GM10248 (cell line): ENCODE measurements around the gene CPNE4.

ENCODE experiments used
- CTCF ChIA-PET: fragments of 300-600 bp; sonication (Branson Sonifier 250); formaldehyde crosslinking; extraction: SDS; loops from one replicate; lab custom pipeline; 2021; ENCODE audit warnings: antibody characterized with exemption; lab: Yijun Ruan, JAX
- POLR2A ChIA-PET: fragments of 350-650 bp; sonication (Branson Sonifier 250); formaldehyde crosslinking; extraction: SDS; loops from one replicate; lab custom pipeline; 2020; ENCODE audit warnings: antibody characterized with exemption; lab: Yijun Ruan, JAX
- DNase-seq: peaks from one replicate; pipeline ENCODE4 v3.0.0; 2012; ENCODE audit errors: extremely low spot score
- TF ChIP-seq, protein P1 (sequence below): IDR thresholded peaks from 2 replicates; pipeline ENCODE4 v1.5.1; 2012; ENCODE audit warnings: mild to moderate bottlenecking, low read depth; ENCODE audit errors: extremely low read depth, missing control alignments, control extremely low read depth

The CPNE4 gene

DNA sequence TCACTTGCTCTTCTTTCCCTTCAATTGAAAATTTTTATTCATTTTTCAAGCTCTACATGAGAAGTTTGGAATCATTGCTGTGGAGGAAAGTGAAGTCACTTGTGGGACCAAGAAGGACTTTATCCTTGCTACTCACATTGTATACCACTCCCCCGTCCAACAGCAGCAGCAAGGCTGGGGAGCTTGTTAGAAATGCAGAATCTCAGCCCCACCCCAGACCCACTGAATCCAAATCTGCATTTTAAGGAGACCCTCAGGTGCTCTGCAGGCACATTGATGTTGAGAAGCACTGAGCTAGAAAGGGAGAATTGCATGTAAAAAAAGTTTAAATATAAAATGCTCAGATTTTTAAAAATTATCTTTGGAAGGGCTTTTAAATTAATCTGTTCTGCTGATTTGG is 329.7 kb downstream of the CPNE4 start:
- ChIA-PET CTCF (interaction anchor here (0.7 to 1.9 kb wide), 6 partner anchors 8 to 155 kb away, joined by 3 to 5 read pairs (median 3); no protein-coding TSS in a partner anchor), POLR2A (no interaction called here)
- TF ChIP-seq, protein P1, sequence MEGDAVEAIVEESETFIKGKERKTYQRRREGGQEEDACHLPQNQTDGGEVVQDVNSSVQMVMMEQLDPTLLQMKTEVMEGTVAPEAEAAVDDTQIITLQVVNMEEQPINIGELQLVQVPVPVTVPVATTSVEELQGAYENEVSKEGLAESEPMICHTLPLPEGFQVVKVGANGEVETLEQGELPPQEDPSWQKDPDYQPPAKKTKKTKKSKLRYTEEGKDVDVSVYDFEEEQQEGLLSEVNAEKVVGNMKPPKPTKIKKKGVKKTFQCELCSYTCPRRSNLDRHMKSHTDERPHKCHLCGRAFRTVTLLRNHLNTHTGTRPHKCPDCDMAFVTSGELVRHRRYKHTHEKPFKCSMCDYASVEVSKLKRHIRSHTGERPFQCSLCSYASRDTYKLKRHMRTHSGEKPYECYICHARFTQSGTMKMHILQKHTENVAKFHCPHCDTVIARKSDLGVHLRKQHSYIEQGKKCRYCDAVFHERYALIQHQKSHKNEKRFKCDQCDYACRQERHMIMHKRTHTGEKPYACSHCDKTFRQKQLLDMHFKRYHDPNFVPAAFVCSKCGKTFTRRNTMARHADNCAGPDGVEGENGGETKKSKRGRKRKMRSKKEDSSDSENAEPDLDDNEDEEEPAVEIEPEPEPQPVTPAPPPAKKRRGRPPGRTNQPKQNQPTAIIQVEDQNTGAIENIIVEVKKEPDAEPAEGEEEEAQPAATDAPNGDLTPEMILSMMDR: no peak
- DNase-seq: no peak

DNA sequence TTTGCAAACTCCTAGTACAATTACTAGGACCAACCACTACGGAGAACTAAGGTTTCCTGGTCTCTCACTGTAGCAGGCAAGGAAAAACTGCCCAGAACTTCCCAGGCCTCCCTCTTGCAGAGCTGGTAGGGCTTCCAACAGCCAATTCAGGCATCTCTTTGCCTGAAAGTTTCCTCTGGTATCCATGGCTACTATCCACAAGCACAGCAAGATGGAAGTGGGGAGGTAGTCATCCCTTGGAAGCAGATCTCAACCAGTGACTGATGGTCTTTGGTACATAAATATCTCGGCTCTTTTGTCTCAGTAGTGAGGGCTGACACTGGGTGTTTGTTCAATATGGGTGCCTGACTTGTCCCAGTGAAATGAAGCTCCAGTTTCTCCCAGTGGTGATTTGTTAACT is 330.7 kb downstream of the CPNE4 start:
- DNase-seq: no peak
- TF ChIP-seq, protein P1: no peak
- ChIA-PET POLR2A (no interaction called here), CTCF (interaction anchor here (0.8 to 1.9 kb wide), 3 partner anchors 18 to 154 kb away, joined by 3 to 5 read pairs (median 3); no protein-coding TSS in a partner anchor)

DNA sequence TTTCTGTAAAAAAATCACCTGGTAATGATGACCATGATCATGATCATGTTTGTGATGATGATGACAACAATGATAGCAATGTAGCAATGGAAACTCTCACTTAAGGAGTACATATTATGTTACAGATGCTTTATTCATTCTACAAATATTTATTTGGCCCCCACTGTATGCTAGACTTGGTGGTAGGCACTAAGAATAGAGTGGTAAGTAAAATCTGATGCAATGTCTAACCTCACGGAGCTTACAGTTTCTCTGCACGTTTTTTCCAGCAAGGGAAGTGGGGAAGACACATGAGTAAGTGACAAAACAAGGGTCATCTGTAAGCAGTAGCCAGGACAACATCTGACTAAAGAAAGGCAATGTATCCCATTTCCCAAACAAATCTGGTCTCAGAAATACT is 332.7 kb downstream of the CPNE4 start:
- ChIA-PET CTCF (interaction anchor here (1.1 to 1.4 kb wide), 3 partner anchors 8 to 93 kb away, joined by 3 to 4 read pairs (median 3); no protein-coding TSS in a partner anchor), POLR2A (interaction anchor here (0.6 kb wide), 1 partner anchor 768 kb away, joined by 4 read pairs; no protein-coding TSS in a partner anchor)
- TF ChIP-seq, protein P1: no peak
- DNase-seq: no peak

DNA sequence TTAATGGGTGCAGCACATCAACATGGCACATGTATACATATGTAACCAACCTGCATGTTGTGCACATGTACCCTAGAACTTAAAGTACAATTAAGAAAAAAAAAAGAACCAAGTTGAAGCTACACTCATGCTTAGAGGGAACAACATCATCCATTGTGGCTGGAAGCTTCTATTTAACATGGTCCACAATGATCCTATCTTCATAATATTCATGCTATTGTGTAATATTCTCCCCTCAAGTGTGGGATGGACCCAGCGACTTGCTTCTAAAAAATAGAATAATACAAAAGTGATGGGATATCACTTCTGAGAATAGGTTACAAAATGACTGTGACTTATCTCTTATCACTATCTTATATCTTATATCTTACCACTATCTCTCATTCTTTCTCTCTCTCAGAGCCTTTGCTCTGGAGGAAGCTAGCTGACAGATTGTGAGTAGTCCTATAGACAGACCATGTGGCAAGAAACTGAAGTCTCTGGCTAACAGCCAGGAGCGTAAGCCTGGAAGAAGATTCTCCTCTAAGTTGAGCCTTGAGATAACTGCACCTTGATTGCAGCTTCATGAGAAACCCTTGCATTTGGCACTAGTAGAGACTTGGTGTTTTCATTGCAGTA is 333.6 kb downstream of the CPNE4 start:
- DNase-seq: no peak
- ChIA-PET POLR2A (interaction anchor here (0.6 kb wide), 1 partner anchor 767 kb away, joined by 4 read pairs; no protein-coding TSS in a partner anchor), CTCF (interaction anchor here (1.1 to 1.4 kb wide), 3 partner anchors 9 to 94 kb away, joined by 3 to 4 read pairs (median 3); no protein-coding TSS in a partner anchor)
- TF ChIP-seq, protein P1: no peak

DNA sequence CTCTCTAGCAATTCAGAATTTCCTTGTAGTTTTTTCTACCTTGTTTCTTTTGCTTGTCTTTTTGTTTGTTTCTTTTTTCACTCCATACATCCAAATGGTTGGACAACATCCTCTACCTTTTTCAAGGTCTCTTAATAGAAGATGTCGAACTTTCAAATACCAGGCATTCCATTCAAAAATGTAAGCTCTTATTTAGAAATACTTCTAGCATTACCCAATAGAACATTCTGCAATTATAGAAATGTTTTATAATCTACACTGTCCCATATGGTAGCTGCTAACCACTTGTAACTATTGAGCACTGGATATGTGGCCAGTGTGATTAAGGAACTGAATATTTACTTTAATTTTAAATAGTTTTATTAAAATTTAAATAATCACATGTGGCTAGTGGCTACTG is 335.8 kb downstream of the CPNE4 start:
- DNase-seq: no peak
- POLR2A ChIA-PET: no interaction called here

DNA sequence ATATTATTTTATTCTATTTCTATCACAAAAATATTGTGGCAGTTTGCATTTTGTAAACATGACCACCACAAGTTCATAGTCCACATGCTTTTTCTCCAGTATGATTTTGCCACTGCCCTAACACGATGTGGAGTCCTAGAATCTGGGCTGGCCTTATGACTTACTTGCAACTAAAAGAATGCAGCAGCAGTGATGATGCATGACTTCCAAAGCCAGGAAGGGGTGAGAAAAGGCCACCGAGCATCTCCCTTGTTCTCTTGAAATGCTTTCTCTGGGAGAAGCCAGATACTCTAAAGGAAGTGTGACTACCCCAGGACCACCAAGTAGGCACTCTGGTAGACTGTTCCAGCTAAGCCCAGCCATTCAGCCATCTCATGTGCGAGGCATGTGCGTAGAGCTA is 340.4 kb downstream of the CPNE4 start:
- TF ChIP-seq, protein P1: no peak
- POLR2A ChIA-PET: no interaction called here
- no peak for DNase-seq
- CTCF ChIA-PET: interaction anchor here (0.6 to 1.0 kb wide), 2 partner anchors 11 to 313 kb away, joined by 3 read pairs; partner anchors contain the start of gene NUDT16

More for the DNA sequence above, 335.8 kb downstream of the CPNE4 start:
- TF ChIP-seq, protein P1: no peak
- CTCF ChIA-PET: interaction anchor here (1.0 to 1.1 kb wide), 2 partner anchors 11 to 149 kb away, joined by 3 read pairs; no protein-coding TSS in a partner anchor
